IPS-18c (cell line): Measurements from ENCODE around the gene TFB1M.
"Not testable (repeated sequence)": the region's sequence is repeated elsewhere in the genome, so short reads cannot be mapped to it uniquely, and the experiment has no call there.

ENCODE experiments used
- H3K4me3 ChIP-seq: 2 replicates; pipeline ENCODE4 v1.7.0; 2013; ENCODE audit warnings: low read depth, mild to moderate bottlenecking, low read length, moderate library complexity; ENCODE audit not compliant: insufficient read depth
- H3K9me3 ChIP-seq: one replicate; pipeline ENCODE4 v1.6.1; 2013; ENCODE audit warnings: mild to moderate bottlenecking, low read length, moderate library complexity; ENCODE audit not compliant: control insufficient read depth, insufficient read depth

Gene TFB1M

GRCh38 chr6:155335265-155335664 is 21.0 kb upstream of the TFB1M start:
- Histone ChIP-seq H3K4me3 (no peak overlapping the region), H3K9me3 (peaks cover 2% of the 10 kb centered on the region)

DNA sequence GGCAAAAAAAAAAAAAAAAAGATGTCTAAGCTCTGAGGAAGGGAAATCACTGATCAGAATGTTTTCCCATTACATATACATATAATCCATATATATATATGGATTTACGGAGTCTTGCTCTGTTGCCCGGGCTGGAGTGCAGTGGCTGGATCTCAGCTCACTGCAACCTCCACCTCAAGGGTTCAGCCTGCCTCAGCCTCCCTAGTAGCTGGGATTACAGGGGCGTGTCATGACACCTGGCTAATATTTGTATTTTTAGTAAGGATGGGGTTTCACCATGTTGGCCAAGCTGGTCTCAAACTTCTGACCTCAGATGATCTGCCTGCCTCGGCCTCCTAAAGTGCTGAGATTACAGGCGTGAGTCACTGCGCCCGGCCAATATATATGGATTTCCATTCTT is 19.8 kb upstream of the TFB1M start:
- H3K4me3 ChIP-seq, H3K9me3 ChIP-seq: not testable (repeated sequence)

DNA sequence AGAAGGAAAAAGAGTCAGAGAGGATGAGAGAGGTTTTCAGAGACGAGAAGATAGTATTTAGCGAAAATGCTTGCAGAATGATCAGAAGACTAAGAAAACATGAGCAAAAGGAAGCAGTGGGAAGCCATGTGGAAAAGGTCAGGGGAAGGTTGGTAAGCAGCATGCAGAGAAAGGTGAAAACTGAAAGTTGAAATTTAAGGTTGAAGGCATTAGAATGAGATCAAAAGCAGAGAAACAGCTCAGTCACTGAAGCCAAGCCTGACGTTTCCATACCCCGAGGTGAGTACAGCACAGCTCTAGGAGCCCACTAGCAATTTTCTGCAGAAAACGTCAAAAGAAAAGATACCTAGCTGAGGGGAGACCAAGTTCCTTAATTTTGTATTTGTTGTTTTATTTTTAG is 19.1 kb upstream of the TFB1M start:
- Histone ChIP-seq H3K9me3 (peaks cover 2% of the 10 kb centered on the region), H3K4me3 (no peak overlapping the region)

DNA sequence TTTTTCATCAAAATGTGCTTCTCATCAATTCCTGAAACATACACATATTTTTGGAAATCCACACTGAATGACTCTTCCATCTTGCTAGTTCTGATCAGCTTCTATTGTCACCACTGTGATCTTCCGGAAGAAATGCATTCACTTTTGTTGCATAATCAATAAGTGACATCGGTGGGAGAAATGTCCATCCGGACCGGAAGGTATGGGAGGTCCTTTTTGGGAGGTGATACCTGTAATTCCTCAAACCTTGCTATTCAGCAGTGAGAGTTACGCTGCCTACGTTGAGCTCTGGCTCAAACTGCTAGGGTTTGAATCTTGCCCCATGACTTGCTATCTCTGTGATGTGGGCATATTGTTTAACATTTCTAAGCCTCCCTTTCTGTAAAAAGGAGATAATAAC is 16.6 kb upstream of the TFB1M start:
- H3K9me3 ChIP-seq, result peaks cover 2% of the 10 kb centered on the region

GRCh38 chr6:155330133-155330734 is 15.9 kb upstream of the TFB1M start:
- Histone ChIP-seq H3K4me3 (no peak overlapping the region), H3K9me3 (peaks cover 2% of the 10 kb centered on the region)

More for the DNA sequence above, 16.6 kb upstream of the TFB1M start:
- H3K4me3 ChIP-seq, result no peak overlapping the region

- Histone ChIP-seq H3K9me3 (peaks cover 2% of the 10 kb centered on the region), H3K4me3 (no peak overlapping the region)
Measured at GRCh38 chr6:155329460-155330132, 15.3 kb upstream of the TFB1M start.

- Histone ChIP-seq H3K4me3 (no peak overlapping the region), H3K9me3 (no peaks in the 10 kb centered on the region)
Measured at GRCh38 chr6:155328539-155329459, 14.5 kb upstream of the TFB1M start.

- Histone ChIP-seq H3K9me3 (no peaks in the 10 kb centered on the region), H3K4me3 (no peak overlapping the region)
Measured at GRCh38 chr6:155328074-155328538, 13.8 kb upstream of the TFB1M start.

DNA sequence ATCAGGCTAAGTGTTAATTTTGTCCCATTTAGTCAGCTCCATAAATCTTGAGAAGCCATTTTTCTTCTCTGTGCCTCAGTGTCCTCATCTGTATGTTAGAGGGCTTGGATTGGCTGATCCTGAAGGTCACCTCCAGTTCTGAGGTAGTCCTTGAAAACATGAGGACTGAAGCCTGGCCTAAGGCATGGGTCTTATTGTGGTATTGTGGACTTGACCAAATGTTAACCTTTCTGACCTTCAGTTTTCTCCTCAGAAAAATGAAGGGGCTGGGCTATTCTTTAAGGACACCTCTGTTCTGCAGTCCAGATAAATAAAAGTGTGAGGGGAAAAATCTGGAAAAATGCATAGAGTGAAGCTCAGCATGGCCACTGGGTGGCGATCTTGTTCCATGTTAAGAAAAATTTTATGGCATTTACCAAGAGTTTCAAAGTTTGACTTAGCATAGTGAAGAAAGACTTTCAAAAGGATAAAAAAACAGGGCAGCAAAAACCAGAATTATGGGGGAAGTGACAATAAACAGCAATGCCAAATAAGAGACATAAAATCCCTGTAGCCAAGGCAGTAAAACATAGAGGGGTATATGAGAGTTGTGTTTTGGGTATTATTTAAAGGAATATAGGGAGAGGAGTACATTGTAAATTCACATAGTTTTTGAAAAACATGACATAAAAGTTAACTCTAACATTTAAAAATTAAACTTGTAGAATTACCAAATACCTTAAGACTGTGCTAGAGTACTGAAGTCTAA is 13.2 kb upstream of the TFB1M start:
- H3K9me3 ChIP-seq, result no peaks in the 10 kb centered on the region

GRCh38 chr6:155325700-155326516 is 11.6 kb upstream of the TFB1M start:
- no peak overlapping the region for H3K4me3 ChIP-seq
- H3K9me3 ChIP-seq, result no peaks in the 10 kb centered on the region

More for the DNA sequence above, 13.2 kb upstream of the TFB1M start:
- no peak overlapping the region for H3K4me3 ChIP-seq

DNA sequence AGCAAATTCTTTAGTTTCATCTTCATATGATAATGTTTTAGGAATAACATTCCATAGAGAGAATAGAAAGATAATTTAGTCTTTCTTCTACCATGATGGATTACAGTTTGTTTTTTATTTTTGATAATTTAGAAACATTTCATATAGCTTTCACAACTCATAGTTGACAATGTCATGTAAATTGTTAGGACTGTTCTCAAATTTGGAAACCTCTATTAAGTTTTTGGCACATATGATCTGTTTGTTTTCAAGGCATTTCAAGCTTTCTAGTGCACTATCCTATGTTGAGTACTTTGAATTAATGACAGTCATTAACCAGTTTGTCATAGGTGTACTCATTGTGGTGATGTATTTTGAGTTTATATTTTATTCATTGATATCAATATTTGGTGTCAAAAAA is 10.7 kb upstream of the TFB1M start:
- Histone ChIP-seq H3K9me3 (no peaks in the 10 kb centered on the region), H3K4me3 (no peak overlapping the region)

- Histone ChIP-seq H3K9me3 (no peaks in the 10 kb centered on the region), H3K4me3 (no peak overlapping the region)
Measured at GRCh38 chr6:155324172-155324571, 9.9 kb upstream of the TFB1M start.

- Histone ChIP-seq H3K9me3 (no peaks in the 10 kb centered on the region), H3K4me3 (no peak overlapping the region)
Measured at GRCh38 chr6:155319902-155320301, 5.6 kb upstream of the TFB1M start.

- H3K9me3 ChIP-seq, result no peaks in the 10 kb centered on the region
- H3K4me3 ChIP-seq, result no peak overlapping the region
Measured at GRCh38 chr6:155317186-155317585, 2.9 kb upstream of the TFB1M start.

- no peak overlapping the region for H3K4me3 ChIP-seq
Measured at GRCh38 chr6:155316419-155316818, 2.1 kb upstream of the TFB1M start.

GRCh38 chr6:155315516-155315871 is 1.2 kb upstream of the TFB1M start:
- no peaks in the 10 kb centered on the region for H3K9me3 ChIP-seq
- no peak overlapping the region for H3K4me3 ChIP-seq

More at GRCh38 chr6:155316419-155316818, 2.1 kb upstream of the TFB1M start:
- no peaks in the 10 kb centered on the region for H3K9me3 ChIP-seq
